ENCODE data around the gene BIN1. TPM values are rescaled to one million over a fixed set of nuclear protein-coding genes. Genes with fewer than 3 reads are reported as not detected.

Gene BIN1
- total RNA-seq, 2 donors from 2014 or later: 49.2 to 84.8 TPM

DNA sequence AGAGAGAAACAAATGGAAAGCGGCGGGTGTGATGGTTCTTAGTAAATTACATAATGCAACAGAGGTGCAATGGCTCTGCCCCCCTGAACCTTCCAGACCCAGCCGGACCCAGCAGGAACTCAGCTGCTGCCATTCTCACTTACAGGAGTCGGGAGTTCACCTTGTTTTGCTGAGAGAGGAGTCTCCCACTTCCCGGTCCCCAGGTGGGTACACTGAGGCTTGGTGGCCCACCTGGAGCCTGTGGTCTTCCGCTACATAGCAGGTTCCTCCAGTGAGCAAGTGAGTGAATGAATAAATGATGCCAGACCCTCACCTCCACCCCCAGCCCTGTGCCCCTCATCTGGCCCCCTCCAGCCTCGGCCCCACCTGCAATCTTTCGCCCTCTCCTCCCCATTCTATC, 11.2 kb downstream of the BIN1 start:
- DNase-seq (ENCODE audit: low spot score): no peak
- intact Hi-C loops (cut with DNase I): no loop called here

GRCh38 chr2:127095367-127095641, 11.7 kb downstream of the BIN1 start:
- DNase-seq (ENCODE audit: low spot score): no peak
- intact Hi-C loops (cut with DNase I): no loop called here

GRCh38 chr2:127094509-127095366, 12.2 kb downstream of the BIN1 start:
- DNase-seq (ENCODE audit: low spot score): no peak
- intact Hi-C loops (cut with DNase I): no loop called here

- intact Hi-C loops (cut with DNase I): no loop called here
- DNase-seq (ENCODE audit: low spot score): no peak
Measured at GRCh38 chr2:127093648-127094210, 13.2 kb downstream of the BIN1 start.

DNA sequence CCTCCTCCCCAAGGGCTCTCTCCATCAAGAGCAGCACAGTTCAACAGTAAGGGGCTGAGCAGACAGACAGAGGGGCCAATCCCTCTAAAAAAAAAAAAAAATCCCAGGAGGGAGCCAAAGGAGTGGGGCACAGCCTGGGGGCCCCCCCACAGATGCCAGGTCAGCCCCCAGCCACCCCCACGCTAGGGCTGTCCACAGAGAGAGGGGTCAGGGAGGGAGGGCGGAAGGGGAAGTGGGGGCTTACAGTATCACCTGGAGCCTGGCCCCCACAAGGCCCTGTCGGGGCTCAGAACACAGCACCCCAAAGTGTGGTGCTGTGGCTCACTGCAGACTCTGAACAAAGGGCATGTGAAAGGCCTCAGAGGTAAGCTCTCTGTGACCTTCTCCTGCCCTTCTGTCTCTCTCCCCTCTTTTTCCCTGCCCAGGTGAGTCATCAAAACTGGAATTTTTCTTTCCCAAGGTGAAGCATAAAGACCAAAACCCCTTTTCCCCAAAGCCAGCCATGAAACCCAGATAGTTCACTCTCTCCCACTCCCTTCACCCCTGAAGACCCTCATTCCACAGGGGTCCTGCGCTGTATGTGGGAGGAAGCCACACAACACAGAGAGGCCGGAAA, 13.9 kb downstream of the BIN1 start:
- intact Hi-C loops (cut with DNase I): no loop called here
- DNase-seq (ENCODE audit: low spot score): no peak

DNA sequence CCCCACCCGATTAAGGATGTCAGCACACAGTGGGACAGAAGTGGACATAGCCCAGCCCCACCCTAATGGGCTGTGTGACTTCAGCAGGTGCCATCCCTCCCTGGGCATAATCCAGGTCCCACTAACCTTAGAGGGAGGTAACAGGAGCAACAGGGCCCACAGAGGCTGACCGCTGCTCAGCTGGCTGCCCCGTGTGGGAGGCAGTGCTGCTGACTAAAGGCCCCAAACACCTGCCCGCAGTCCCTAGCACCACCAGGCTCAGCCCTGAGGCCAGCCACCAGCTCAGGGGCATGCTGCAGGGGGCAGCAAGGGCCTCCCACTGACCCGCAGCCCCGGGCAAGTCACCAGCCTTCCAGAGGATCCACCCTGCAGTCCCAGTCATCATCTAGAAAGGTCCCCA, 14.6 kb downstream of the BIN1 start:
- intact Hi-C loops (cut with DNase I): no loop called here
- no peak for DNase-seq (ENCODE audit: low spot score)

DNA sequence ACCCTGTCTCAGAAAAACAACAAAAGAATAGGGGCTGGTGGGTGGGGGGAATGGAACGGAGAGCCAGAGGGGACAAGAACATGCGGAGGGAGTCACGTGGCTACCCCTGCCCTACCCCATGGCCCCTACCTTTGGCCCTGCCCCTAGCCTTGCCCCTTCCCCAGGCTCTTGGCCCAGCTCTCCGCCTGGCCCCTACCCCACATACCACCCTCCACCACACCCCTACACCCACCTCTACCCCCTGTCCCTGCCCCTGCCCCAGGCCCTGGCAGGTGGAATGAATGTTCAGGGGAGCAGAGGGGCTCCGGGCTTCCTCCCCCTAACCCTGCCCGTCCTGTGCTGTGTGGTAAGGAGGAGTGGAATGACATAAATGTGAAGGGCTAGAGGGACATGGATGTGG, 15.1 kb downstream of the BIN1 start:
- intact Hi-C loops (cut with DNase I): no loop called here

GRCh38 chr2:127091148-127091547, 15.8 kb downstream of the BIN1 start:
- no peak for DNase-seq (ENCODE audit: low spot score)
- intact Hi-C loops (cut with DNase I): no loop called here

More for the DNA sequence above, 15.1 kb downstream of the BIN1 start:
- no peak for DNase-seq (ENCODE audit: low spot score)

DNA sequence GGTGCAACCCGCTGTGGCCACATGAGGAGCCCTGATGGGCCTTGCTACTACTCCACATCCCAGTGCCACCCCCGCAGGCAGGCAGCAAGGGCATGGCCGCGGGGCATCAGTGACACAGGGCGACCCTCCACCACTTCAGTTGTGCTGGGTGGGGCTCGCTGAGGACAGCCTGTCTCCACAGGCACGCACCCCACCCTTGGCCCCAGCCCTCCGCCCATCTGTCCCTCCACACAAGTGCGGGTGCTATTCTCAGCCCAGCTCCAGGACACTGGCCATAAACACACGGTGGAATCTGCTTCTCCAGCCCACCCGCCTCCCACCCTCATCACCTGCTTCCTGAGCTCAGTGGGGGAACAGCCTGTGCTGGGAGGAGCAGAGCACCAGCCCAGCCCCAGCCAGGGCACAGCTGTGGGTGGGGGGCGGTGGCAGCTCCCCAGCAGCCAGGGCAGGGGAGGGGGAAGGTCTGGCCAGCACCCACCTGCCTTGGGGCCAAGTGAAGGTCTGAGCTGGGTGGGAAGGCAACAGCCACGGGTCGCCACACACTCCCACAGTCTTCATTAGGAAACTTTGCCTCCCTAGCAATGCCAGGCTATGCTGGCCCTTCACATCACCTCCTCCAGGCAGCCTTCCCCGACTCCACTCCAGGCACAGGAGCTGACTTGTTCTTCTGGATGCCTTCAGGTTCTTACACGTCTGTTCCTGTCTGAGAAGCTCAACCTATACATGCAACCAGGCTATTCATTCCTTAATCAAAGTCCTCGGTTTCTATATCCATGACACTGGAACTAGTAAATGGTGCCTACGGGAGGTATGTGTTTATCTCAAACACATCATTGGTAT, 16.5 kb downstream of the BIN1 start:
- no peak for DNase-seq (ENCODE audit: low spot score)
- intact Hi-C loops (cut with DNase I): no loop called here

- intact Hi-C loops (cut with DNase I): no loop called here
- DNase-seq (ENCODE audit: low spot score): no peak
Measured at GRCh38 chr2:127089478-127090235, 17.3 kb downstream of the BIN1 start.

DNA sequence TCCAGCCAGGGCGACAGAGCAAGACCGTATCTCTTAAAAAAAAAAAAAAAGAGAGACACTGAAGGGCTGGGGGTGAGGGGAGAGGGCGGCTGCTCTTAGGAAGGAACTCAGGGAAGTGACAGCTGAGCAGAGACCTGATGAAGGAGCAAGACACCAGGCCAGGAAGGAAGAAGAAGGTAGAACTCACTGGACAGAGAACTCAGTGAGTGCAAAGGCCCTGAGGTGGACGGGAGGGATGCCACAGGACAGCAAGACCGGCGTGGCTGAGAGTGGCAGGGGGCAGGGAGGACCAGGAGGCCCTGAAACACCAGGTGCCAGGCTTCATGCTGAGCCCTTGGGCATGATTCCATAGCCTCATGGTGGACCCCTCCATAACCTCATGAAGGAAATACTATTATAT, 18.2 kb downstream of the BIN1 start:
- DNase-seq (ENCODE audit: low spot score): no peak
- intact Hi-C loops (cut with DNase I): no loop called here

DNA sequence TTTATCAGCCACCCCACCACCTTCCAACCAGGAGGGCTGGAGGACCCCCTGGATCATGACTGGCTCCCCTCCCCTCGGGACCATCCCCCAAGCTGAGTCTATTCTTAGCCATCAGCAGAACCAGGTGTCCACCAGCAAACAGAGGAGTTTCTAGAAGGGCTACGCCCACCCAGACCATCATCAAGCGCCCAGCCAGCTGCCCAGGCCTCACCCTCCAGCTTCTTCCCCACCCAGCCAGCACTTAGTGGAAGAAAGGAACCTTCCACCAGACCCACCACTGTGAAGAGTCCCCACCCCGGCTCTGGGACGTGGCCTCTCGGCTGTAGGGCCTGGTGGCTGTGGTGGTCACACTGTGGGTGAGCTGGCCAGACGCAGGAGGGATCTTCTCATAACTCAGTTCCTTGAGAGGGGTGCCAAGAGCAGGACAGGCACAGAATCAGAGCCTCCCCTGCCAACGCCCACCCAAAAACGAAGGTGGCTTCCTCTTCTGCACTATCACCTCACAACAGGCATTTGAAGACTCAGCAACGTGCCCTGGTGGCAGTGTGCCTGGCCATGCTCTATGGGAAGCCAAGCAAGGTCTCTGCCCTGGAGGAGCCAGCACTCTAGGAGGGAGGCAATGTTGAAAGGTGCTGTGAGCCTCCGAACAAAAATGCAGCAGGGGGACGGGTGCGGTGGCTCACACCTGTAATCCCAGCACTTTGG, 19.0 kb downstream of the BIN1 start:
- intact Hi-C loops (cut with DNase I): no loop called here
- no peak for DNase-seq (ENCODE audit: low spot score)

- intact Hi-C loops (cut with DNase I): no loop called here
- DNase-seq (ENCODE audit: low spot score): peak; percentile 94
Measured at GRCh38 chr2:127086990-127087790, 19.8 kb downstream of the BIN1 start.

DNA sequence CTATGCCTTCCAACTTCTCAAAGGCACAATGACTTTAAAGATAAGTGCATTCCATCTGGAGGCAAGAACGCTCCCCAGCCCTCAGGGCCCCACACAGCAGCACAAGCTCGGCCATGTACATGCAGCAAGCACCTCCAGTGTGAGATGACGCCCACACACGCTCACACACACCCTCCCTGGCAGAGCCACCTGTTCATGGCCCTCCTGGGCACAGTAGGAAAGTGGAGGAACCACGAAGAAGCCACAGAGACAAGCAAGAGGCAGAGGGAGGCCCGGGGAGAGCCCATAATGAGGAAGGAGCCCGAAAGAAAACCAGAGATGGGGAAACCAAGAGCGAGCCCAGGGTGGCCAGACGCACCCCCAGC, 21.7 kb downstream of the BIN1 start:
- no peak for DNase-seq (ENCODE audit: low spot score)

DNA sequence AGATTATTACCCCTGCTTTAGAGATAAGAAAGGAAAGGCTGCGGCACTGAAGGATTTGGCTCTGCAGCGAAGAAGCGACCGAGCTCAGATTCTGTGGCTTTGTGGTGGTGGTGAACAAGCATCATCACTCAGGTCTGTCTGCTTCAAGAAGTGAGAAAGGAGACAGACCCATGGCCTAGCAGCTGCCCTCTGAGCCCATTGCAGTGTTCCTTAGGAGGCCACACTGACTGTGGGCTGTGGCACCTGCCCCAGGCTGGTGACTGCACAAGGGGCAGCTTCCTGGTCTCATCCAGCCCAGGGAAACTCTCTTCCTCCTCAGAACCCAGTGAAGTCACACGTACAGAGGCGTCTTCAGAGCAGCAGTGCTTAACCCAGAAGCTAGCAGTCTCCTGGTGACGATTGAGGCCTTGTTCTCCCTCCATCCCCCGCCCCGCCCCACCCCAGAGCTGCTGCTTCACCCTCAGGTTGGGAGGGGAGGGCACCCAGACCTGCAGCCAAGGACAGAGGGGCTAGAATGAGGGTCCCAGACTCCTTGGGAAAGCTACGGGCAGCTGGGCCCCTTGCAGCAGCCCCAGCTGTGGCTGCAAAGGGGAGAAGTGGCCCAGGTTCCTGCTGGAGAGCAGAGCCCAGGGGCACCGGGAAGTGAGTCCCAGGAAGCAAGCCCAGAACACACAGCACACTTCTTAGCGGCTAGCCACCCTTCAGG, 22.2 kb downstream of the BIN1 start:
- intact Hi-C loops (cut with DNase I): no loop called here
- DNase-seq (ENCODE audit: low spot score): no peak

More for the DNA sequence above, 21.7 kb downstream of the BIN1 start:
- intact Hi-C loops (cut with DNase I): no loop called here

GRCh38 chr2:127083819-127084503, 23.0 kb downstream of the BIN1 start:
- intact Hi-C loops (cut with DNase I): no loop called here
- DNase-seq (ENCODE audit: low spot score): peak; percentile 93

DNA sequence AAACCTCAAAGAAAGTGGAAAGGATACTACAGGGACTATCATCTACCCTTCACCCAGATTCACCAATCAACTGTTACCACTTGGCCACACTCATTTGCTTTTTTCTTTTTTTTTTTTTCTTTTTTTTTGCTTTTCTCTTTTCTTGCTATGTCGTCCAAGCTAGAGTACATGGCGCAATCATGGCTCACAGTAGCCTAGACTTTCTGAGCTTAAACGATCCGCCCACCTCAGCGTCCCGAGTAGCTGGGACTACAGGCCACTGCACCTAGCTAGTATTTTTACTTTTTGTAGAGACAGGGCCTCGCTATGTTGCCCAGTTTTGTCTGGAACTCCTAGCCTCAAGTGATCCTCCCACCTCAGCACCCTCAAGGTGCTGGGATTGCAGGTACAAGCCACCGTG, 24.0 kb downstream of the BIN1 start:
- intact Hi-C loops (cut with DNase I): no loop called here
- no peak for DNase-seq (ENCODE audit: low spot score)
